KOPT-K1 (cell line): ENCODE data around the gene MBIP.

Source experiments
- H3K27ac ChIP-seq: fragments of 200-600 bp; sonication (generic); 2 replicates; pipeline ENCODE4 v1.5.1; 2016; ENCODE audit warnings: antibody characterized with exemption, mild to moderate bottlenecking, low read depth, low read length; ENCODE audit not compliant: poor library complexity, severe bottlenecking
- H3K36me3 ChIP-seq: fragments of 200-600 bp; sonication (generic); 2 replicates; pipeline ENCODE4 v1.5.1; 2017; ENCODE audit warnings: antibody characterized with exemption, mild to moderate bottlenecking, low read length, moderate library complexity; ENCODE audit not compliant: insufficient read depth
- H3K9me3 ChIP-seq: fragments of 200-600 bp; sonication (generic); 2 replicates; pipeline ENCODE4 v1.5.1; 2017; ENCODE audit warnings: antibody characterized with exemption, low read length, mild to moderate bottlenecking; ENCODE audit not compliant: insufficient read depth, poor library complexity, severe bottlenecking

MBIP gene

GRCh38 chr14:36325853-36326252 lies 5.4 kb upstream of the MBIP start:
- peaks cover 10% of the 10 kb centered on the region for H3K9me3 ChIP-seq
- H3K27ac ChIP-seq = no peak overlapping the region
- no peaks in the 10 kb centered on the region for H3K36me3 ChIP-seq

- H3K36me3 ChIP-seq = no peaks in the 10 kb centered on the region
- H3K9me3 ChIP-seq = peaks cover 10% of the 10 kb centered on the region
- H3K27ac ChIP-seq = no peak overlapping the region
Measured at GRCh38 chr14:36324897-36325296, 4.5 kb upstream of the MBIP start.

DNA sequence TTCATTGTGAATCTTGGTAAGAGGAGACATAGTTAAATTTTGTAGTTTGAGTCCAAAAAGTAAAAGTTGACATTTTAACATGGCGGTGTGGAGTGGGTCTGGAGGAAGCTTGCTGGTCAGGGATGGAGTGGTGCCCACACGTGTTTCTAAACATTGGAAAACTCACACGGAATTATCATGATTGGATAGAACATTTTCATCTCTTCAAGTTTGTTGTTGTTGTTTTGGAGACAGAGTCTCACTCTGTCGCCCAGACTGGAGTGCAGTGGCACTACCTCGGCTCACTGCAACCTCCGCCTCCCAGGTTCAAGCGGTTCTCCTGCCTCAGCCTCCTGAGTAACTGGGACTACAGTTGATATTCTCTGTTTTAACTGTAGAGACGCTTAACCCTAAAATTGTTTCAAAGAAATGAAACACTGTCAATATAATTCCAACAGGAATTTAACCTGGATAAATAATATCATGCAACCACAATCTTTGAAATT lies 502 bp upstream of the MBIP start:
- Histone ChIP-seq H3K9me3 (no peaks in the 10 kb centered on the region), H3K27ac (peak overlapping the region; percentile 30), H3K36me3 (no peaks in the 10 kb centered on the region)

DNA sequence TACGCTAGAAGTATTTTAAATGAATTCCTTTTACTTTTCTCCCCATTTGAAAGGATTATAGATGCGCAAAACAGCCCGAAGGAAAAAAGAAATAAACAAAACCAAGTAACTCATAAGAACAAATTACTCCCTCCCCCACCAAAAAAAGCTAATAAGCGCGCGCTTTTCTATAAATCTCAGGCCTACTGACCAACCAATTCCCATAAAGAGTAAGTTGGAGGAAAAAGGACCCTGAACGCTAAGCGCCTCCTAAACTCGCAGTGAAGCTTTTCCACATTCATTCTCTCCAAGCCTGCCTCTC lies 588 bp downstream of the MBIP start:
- Histone ChIP-seq H3K9me3 (no peaks in the 10 kb centered on the region), H3K27ac (peak overlapping the region; percentile 68)

GRCh38 chr14:36317650-36318049 lies 2.8 kb downstream of the MBIP start:
- H3K27ac ChIP-seq = no peak overlapping the region
- no peaks in the 10 kb centered on the region for H3K9me3 ChIP-seq
- H3K36me3 ChIP-seq = peaks cover 21% of the 10 kb centered on the region

More for the DNA sequence above, 588 bp downstream of the MBIP start:
- H3K36me3 ChIP-seq = no peaks in the 10 kb centered on the region

- no peaks in the 10 kb centered on the region for H3K9me3 ChIP-seq
- H3K36me3 ChIP-seq = peaks cover 30% of the 10 kb centered on the region
- H3K27ac ChIP-seq = no peak overlapping the region
Measured at GRCh38 chr14:36316131-36316530, 4.3 kb downstream of the MBIP start.

- H3K9me3 ChIP-seq = no peaks in the 10 kb centered on the region
- peaks cover 39% of the 10 kb centered on the region for H3K36me3 ChIP-seq
- no peak overlapping the region for H3K27ac ChIP-seq
Measured at GRCh38 chr14:36315159-36315853, 5.1 kb downstream of the MBIP start.

GRCh38 chr14:36313898-36314297 lies 6.5 kb downstream of the MBIP start:
- Histone ChIP-seq H3K36me3 (peaks cover 51% of the 10 kb centered on the region), H3K27ac (no peak overlapping the region)

GRCh38 chr14:36313206-36313605 lies 7.2 kb downstream of the MBIP start:
- Histone ChIP-seq H3K27ac (no peak overlapping the region), H3K36me3 (peaks cover 58% of the 10 kb centered on the region), H3K9me3 (no peaks in the 10 kb centered on the region)

More at GRCh38 chr14:36313898-36314297, 6.5 kb downstream of the MBIP start:
- H3K9me3 ChIP-seq = no peaks in the 10 kb centered on the region

DNA sequence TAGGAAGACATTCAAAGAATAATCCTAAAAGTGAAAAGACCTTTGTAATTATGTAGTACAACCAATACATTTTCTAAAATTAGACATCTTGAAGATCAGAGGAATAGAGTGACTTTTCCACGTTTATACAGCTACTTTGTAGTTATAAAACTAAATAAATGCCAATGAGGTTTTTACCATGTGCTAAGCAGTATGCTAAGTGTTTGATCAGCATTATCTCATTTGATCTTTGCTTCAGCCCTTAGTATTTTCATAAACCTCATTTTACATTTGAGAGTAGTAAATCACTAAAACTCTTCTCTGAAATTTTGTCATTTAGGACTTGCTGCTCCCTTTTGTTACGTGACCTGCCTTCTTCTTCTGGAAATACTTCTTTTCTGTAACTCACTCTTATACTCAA lies 13.6 kb downstream of the MBIP start:
- H3K9me3 ChIP-seq = no peaks in the 10 kb centered on the region
- peaks cover 89% of the 10 kb centered on the region for H3K36me3 ChIP-seq
- H3K27ac ChIP-seq = no peak overlapping the region

- H3K9me3 ChIP-seq = no peaks in the 10 kb centered on the region
- H3K36me3 ChIP-seq = peaks cover 84% of the 10 kb centered on the region
- H3K27ac ChIP-seq = no peak overlapping the region
Measured at GRCh38 chr14:36304895-36305294, 15.5 kb downstream of the MBIP start.

- peaks cover 81% of the 10 kb centered on the region for H3K36me3 ChIP-seq
Measured at GRCh38 chr14:36303960-36304359, 16.5 kb downstream of the MBIP start.

DNA sequence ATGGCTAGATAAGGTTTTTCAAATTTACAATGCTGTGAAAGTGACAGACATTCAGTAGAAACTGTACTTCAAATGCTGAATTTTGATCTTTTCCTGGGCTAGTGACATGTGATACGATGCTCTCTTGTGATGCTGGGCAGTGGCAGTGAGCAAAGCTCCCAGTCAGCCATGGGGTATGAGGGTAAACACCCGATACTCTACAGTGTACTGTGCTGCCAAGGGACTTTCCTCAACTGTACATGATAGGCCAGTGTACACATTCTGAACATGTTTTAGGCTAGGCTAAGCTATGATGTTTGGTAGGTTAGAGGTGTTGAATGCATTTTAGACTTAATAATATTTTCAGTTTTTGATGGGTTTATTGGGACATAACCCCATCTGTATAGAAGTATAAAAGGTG lies 17.6 kb downstream of the MBIP start:
- H3K9me3 ChIP-seq = no peaks in the 10 kb centered on the region
- no peak overlapping the region for H3K27ac ChIP-seq
- peaks cover 81% of the 10 kb centered on the region for H3K36me3 ChIP-seq

More at GRCh38 chr14:36303960-36304359, 16.5 kb downstream of the MBIP start:
- H3K9me3 ChIP-seq = no peaks in the 10 kb centered on the region
- H3K27ac ChIP-seq = no peak overlapping the region

GRCh38 chr14:36301159-36301558 lies 19.3 kb downstream of the MBIP start:
- Histone ChIP-seq H3K9me3 (no peaks in the 10 kb centered on the region), H3K27ac (no peak overlapping the region), H3K36me3 (peaks cover 81% of the 10 kb centered on the region)

GRCh38 chr14:36300337-36300736 lies 20.1 kb downstream of the MBIP start:
- H3K36me3 ChIP-seq = peaks cover 81% of the 10 kb centered on the region
- no peaks in the 10 kb centered on the region for H3K9me3 ChIP-seq
- H3K27ac ChIP-seq = no peak overlapping the region
